Umbilical cord (tissue), 2 donors: ENCODE data around the gene SIVA1. TPM values are rescaled to one million over a fixed set of nuclear protein-coding genes. Genes with fewer than 3 reads are reported as not detected.
A peak's percentile ranks its signal among the peaks of the same experiment; 100 is the strongest.
"Not testable (repeated sequence)": the region's sequence is repeated elsewhere in the genome, so short reads cannot be mapped to it uniquely, and the experiment has no call there.

Source experiments
- DNase-seq: peaks from one replicate; pipeline ENCODE4 v3.0.0-alpha.2; 2015; ENCODE audit warnings: low spot score
- total RNA-seq: library from RNA; depleted of rRNA; stranded (reverse); fragments of >200 nt; gene quantifications from one replicate; pipeline ENCODE4 v1.2.3, GENCODE V29; 2014; ENCODE audit warnings: low replicate concordance; ENCODE audit not compliant: insufficient read depth

SIVA1 gene
- total RNA-seq, 1 donor from 2014 or later, result 87.4 TPM

- DNase-seq, result no peak
These were observed 33.6 kb upstream of the SIVA1 start for GRCh38 chr14:104719343-104719742.

- DNase-seq, result peak; percentile 23
These were observed 31.2 kb upstream of the SIVA1 start for GRCh38 chr14:104721505-104722431.

- no peak for DNase-seq
These were observed 29.9 kb upstream of the SIVA1 start for GRCh38 chr14:104722938-104723650.

GRCh38 chr14:104723651-104724406 is 29.1 kb upstream of the SIVA1 start, which contains the start of gene ADSS1:
Gene ADSS1, plus strand, starts transcription at chr14:104724229. Its CDS starts 42 bp downstream, at chr14:104724271.
- DNase-seq, result peak; percentile 56

- no peak for DNase-seq
These were observed 28.5 kb upstream of the SIVA1 start for GRCh38 chr14:104724407-104724980.

- peak; percentile 83 for DNase-seq
These were observed 27.8 kb upstream of the SIVA1 start for GRCh38 chr14:104724981-104725771.

- DNase-seq, result no peak
These were observed 27.0 kb upstream of the SIVA1 start for GRCh38 chr14:104725772-104726548.

- no peak for DNase-seq
These were observed 26.1 kb upstream of the SIVA1 start for GRCh38 chr14:104726600-104727451.

GRCh38 chr14:104728631-104729030 is 24.3 kb upstream of the SIVA1 start:
- DNase-seq, result no peak

- not testable (repeated sequence) for DNase-seq
These were observed 23.6 kb upstream of the SIVA1 start for GRCh38 chr14:104729176-104729834.

- no peak for DNase-seq
These were observed 23.1 kb upstream of the SIVA1 start for GRCh38 chr14:104729835-104730181.

- no peak for DNase-seq
These were observed 22.5 kb upstream of the SIVA1 start for GRCh38 chr14:104730487-104730886.

- DNase-seq, result no peak
These were observed 21.3 kb upstream of the SIVA1 start for GRCh38 chr14:104731320-104732294.

- no peak for DNase-seq
These were observed 20.6 kb upstream of the SIVA1 start for GRCh38 chr14:104732355-104732804.

- DNase-seq, result no peak
These were observed 19.8 kb upstream of the SIVA1 start for GRCh38 chr14:104732931-104733681.

GRCh38 chr14:104734051-104734587 is 18.8 kb upstream of the SIVA1 start:
- DNase-seq, result no peak
